ENCODE measurements around the gene BEAN1. TPM values are rescaled to one million over a fixed set of nuclear protein-coding genes. Genes with fewer than 3 reads are reported as not detected.

The BEAN1 gene
- total RNA-seq, 4 donors from 2014 or later = 0.52 to 3.9 TPM; not detected in 2

- intact Hi-C loops (cut with DNase I; ENCODE audit: low total_unique reads) = loop anchor here (5.0 kb wide), 1 partner anchor 72 kb away; no protein-coding TSS in a partner anchor
- Histone ChIP-seq H3K4me3 (no peak overlapping the region), H3K36me3 (no peaks in the 10 kb centered on the region), H3K4me1 (no peaks in the 10 kb centered on the region), H3K27me3 (no peaks in the 10 kb centered on the region), H3K27ac (no peak overlapping the region), H3K9me3 (no peaks in the 10 kb centered on the region)
- no peak for TF ChIP-seq POLR2A (IDR thresholded peaks at IDR 0.05)
- TF ChIP-seq CTCF (IDR thresholded peaks at IDR 0.05) = no peak
- peak in 1 of 2 donors; percentile 7 for DNase-seq
Observed at GRCh38 chr16:66479661-66480264, 52.7 kb downstream of the BEAN1 start.

- no peak overlapping the region for H3K27ac ChIP-seq
- no peak overlapping the region for H3K4me3 ChIP-seq
- intact Hi-C loops (cut with DNase I; ENCODE audit: low total_unique reads) = loop anchor here (5.0 kb wide), 1 partner anchor 73 kb away; no protein-coding TSS in a partner anchor
- peak in 1 of 2 donors; percentile 12 for DNase-seq
- no peaks in the 10 kb centered on the region for H3K4me1 ChIP-seq
- no peaks in the 10 kb centered on the region for H3K9me3 ChIP-seq
- no peak for TF ChIP-seq CTCF (IDR thresholded peaks at IDR 0.05)
- TF ChIP-seq POLR2A (IDR thresholded peaks at IDR 0.05) = no peak
- no peaks in the 10 kb centered on the region for H3K36me3 ChIP-seq
- H3K27me3 ChIP-seq = no peaks in the 10 kb centered on the region
Observed at GRCh38 chr16:66480265-66481080, 53.4 kb downstream of the BEAN1 start.

- no peak overlapping the region for H3K4me3 ChIP-seq
- no peak for DNase-seq
Observed at GRCh38 chr16:66481081-66481942, 54.2 kb downstream of the BEAN1 start.

GRCh38 chr16:66481943-66482390 lies 54.9 kb downstream of the BEAN1 start:
- Histone ChIP-seq H3K4me1 (peaks cover 0 to 8% of the 10 kb centered on the region in 2 donors), H3K9me3 (no peaks in the 10 kb centered on the region), H3K27me3 (no peaks in the 10 kb centered on the region), H3K36me3 (no peaks in the 10 kb centered on the region), H3K4me3 (no peak overlapping the region), H3K27ac (no peak overlapping the region)
- no peak for DNase-seq
- intact Hi-C loops (cut with DNase I; ENCODE audit: low total_unique reads) = loop anchor here (5.0 kb wide), 1 partner anchor 75 kb away; no protein-coding TSS in a partner anchor
- TF ChIP-seq POLR2A (IDR thresholded peaks at IDR 0.05) (no peak), CTCF (IDR thresholded peaks at IDR 0.05) (no peak)

More at GRCh38 chr16:66481081-66481942, 54.2 kb downstream of the BEAN1 start:
- H3K9me3 ChIP-seq = no peaks in the 10 kb centered on the region
- H3K27ac ChIP-seq = no peak overlapping the region
- H3K27me3 ChIP-seq = no peaks in the 10 kb centered on the region
- H3K36me3 ChIP-seq = no peaks in the 10 kb centered on the region
- H3K4me1 ChIP-seq = peaks cover 0 to 1% of the 10 kb centered on the region in 2 donors
- intact Hi-C loops (cut with DNase I; ENCODE audit: low total_unique reads) = loop anchor here (5.0 kb wide), 1 partner anchor 74 kb away; no protein-coding TSS in a partner anchor
- TF ChIP-seq POLR2A (IDR thresholded peaks at IDR 0.05) = no peak
- TF ChIP-seq CTCF (IDR thresholded peaks at IDR 0.05) = no peak
